ENCODE data around the gene PCDHGA5. TPM values are rescaled to one million over a fixed set of nuclear protein-coding genes. Genes with fewer than 3 reads are reported as not detected.
"Not testable (repeated sequence)": the region's sequence is repeated elsewhere in the genome, so short reads cannot be mapped to it uniquely, and the experiment has no call there.

The PCDHGA5 gene
- total and polyA plus RNA-seq, 2 experiments from 2014 or later: 0.03 TPM; not detected in 1

DNA sequence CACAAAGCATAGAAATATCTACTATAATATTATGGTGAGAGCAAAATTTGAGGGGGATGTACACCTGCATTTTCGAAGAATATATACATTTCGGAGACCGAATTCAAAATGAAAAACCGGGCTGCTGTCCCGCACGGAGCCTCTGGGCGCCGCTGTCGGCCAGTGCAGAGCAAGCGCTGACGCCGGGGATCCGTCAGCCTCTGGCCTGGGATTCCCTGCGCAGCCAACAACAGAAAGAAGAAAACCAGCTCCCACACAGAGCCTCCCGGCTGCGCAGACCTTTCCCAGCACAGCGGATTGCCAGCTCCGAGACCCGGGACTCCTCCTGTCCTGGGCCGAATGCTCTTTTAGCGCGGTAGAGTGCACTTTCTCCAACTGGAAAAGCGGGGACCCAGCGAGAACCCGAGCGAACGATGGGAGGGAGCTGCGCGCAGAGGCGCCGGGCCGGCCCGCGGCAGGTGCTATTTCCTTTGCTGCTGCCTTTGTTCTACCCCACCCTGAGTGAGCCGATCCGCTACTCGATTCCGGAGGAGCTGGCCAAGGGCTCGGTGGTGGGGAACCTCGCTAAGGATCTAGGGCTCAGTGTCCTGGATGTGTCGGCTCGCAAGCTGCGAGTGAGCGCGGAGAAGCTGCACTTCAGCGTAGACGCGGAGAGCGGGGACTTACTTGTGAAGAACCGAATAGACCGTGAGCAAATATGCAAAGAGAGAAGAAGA lies 44.0 kb downstream of the PCDHGA5 start, which contains the start of gene PCDHGB6:
Gene PCDHGB6 (plus strand): TSS at position 232 of the 716 bp plus-strand sequence. CDS start 182 bp downstream, at position 414.
- peak within 1 kb of the TSS; percentile 78 for H3K4me2 ChIP-seq
- WGBS (ENCODE audit: low lambda C conversion rate, missing lambda C conversion rate): 9% methylated on average over 51 of the region's 51 CpGs

DNA sequence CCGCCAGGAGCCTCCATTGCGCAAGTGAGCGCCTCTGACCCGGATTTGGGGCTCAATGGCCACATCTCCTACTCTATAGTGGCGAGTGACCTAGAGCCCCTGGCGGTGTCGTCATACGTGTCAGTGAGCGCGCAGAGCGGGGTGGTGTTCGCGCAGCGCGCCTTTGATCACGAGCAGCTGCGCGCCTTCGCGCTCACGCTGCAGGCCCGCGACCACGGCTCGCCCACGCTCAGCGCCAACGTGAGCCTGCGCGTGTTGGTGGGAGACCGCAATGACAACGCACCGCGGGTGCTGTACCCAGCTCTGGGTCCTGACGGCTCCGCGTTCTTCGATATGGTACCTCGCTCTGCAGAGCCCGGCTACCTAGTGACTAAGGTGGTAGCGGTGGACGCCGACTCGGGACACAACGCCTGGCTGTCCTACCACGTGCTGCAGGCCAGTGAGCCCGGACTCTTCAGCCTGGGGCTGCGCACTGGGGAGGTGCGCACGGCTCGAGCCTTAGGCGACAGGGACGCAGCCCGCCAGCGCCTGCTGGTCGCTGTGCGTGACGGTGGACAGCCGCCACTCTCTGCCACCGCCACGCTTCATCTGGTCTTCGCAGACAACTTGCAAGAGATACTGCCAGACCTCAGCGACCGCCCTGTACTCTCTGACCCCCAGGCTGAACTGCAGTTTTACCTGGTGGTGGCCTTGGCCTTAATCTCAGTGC lies 45.8 kb downstream of the PCDHGA5 start:
- Histone ChIP-seq H3K4me3 (no peak overlapping the region), H3K79me2 (peaks cover 23% of the 10 kb centered on the region), H3K4me2 (no peak overlapping the region), H3K9me2 (replicated peaks; ENCODE audit: insufficient read depth) (no peaks in the 10 kb centered on the region), H3K9me3 (ENCODE audit: low read depth) (peaks cover 40% of the 10 kb centered on the region), H3K27ac (no peak overlapping the region), H3K27me3 (no peaks in the 10 kb centered on the region), H2AFZ (no peak overlapping the region), H3K4me1 (ENCODE audit: insufficient read depth) (no peaks in the 10 kb centered on the region), H4K20me1 (ENCODE audit: insufficient read depth, poor library complexity, severe bottlenecking) (no peaks in the 10 kb centered on the region), H3K36me3 (replicated peaks; ENCODE audit: insufficient read depth, low read depth) (peaks cover 7% of the 10 kb centered on the region)
- WGBS (ENCODE audit: low lambda C conversion rate, missing lambda C conversion rate): 98% methylated on average over 58 of the region's 64 CpGs
- TF ChIP-seq EZH2 (IDR thresholded peaks at IDR 0.05; ENCODE audit: borderline replicate concordance): no peak
- no peak for TF ChIP-seq EZH2phosphoT487 (IDR thresholded peaks at IDR 0.05; ENCODE audit: low read depth, severe bottlenecking, unreplicated experiment)
- no peak for DNase-seq (ENCODE audit: low spot score)

More for the DNA sequence above, 44.0 kb downstream of the PCDHGA5 start, which contains the start of gene PCDHGB6:
- H3K36me3 ChIP-seq (replicated peaks; ENCODE audit: insufficient read depth, low read depth); H4K20me1 ChIP-seq (ENCODE audit: insufficient read depth, poor library complexity, severe bottlenecking); H3K9me2 ChIP-seq (replicated peaks; ENCODE audit: insufficient read depth); H3K4me1 ChIP-seq (ENCODE audit: insufficient read depth); H3K27me3 ChIP-seq: not testable (repeated sequence)
- Histone ChIP-seq H3K9me3 (ENCODE audit: low read depth) (peaks cover 37% of the 10 kb centered on the region), H3K79me2 (peaks cover 23% of the 10 kb centered on the region), H3K4me3 (peak within 1 kb of the TSS; percentile 41), H3K27ac (peak within 1 kb of the TSS; percentile 83), H2AFZ (peak within 1 kb of the TSS; percentile 74)
- DNase-seq (ENCODE audit: low spot score): peak; percentile 83
- TF ChIP-seq, protein P1, sequence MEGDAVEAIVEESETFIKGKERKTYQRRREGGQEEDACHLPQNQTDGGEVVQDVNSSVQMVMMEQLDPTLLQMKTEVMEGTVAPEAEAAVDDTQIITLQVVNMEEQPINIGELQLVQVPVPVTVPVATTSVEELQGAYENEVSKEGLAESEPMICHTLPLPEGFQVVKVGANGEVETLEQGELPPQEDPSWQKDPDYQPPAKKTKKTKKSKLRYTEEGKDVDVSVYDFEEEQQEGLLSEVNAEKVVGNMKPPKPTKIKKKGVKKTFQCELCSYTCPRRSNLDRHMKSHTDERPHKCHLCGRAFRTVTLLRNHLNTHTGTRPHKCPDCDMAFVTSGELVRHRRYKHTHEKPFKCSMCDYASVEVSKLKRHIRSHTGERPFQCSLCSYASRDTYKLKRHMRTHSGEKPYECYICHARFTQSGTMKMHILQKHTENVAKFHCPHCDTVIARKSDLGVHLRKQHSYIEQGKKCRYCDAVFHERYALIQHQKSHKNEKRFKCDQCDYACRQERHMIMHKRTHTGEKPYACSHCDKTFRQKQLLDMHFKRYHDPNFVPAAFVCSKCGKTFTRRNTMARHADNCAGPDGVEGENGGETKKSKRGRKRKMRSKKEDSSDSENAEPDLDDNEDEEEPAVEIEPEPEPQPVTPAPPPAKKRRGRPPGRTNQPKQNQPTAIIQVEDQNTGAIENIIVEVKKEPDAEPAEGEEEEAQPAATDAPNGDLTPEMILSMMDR (IDR thresholded peaks at IDR 0.05; ENCODE audit: poor library complexity): peak; percentile 79

DNA sequence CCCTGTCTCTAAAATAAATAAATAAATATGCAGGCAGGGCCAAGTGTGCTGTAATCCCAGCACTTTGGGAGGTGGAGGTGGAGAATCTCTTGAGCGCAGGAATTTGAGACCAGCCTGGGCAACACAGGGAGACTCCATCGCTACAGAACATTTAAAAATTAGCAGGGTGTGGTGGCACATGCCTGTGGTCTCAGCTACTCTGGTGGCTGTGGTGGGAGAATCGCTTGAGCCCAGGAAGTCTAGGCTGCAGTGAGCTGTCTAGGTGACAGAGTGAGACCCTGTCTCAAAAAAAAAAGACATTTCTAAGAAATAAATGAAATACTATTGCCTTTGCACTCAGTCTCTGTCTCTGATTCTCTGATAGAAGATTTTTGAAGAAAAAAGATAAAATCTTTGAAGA lies 47.6 kb downstream of the PCDHGA5 start:
- no peak for DNase-seq (ENCODE audit: low spot score)
- Histone ChIP-seq H3K79me2 (peaks cover 25% of the 10 kb centered on the region), H3K27ac (no peak overlapping the region), H3K4me1 (ENCODE audit: insufficient read depth) (no peaks in the 10 kb centered on the region), H3K9me2 (replicated peaks; ENCODE audit: insufficient read depth) (no peaks in the 10 kb centered on the region), H3K27me3 (no peaks in the 10 kb centered on the region), H3K4me3 (no peak overlapping the region), H3K36me3 (replicated peaks; ENCODE audit: insufficient read depth, low read depth) (peaks cover 7% of the 10 kb centered on the region), H4K20me1 (ENCODE audit: insufficient read depth, poor library complexity, severe bottlenecking) (no peaks in the 10 kb centered on the region), H3K4me2 (peak overlapping the region; percentile 41), H2AFZ (no peak overlapping the region), H3K9me3 (ENCODE audit: low read depth) (peaks cover 43% of the 10 kb centered on the region)
- TF ChIP-seq EZH2phosphoT487 (IDR thresholded peaks at IDR 0.05; ENCODE audit: low read depth, severe bottlenecking, unreplicated experiment): no peak
- no peak for TF ChIP-seq EZH2 (IDR thresholded peaks at IDR 0.05; ENCODE audit: borderline replicate concordance)
- TF ChIP-seq, protein P1 (IDR thresholded peaks at IDR 0.05; ENCODE audit: poor library complexity): no peak
- 97% methylated on average over 3 of the region's 3 CpGs for WGBS (ENCODE audit: low lambda C conversion rate, missing lambda C conversion rate)

Data from hepatocyte (in vitro differentiated cells).